GM12878 (cell line): ENCODE data around the gene IL16.
A peak's percentile ranks its signal among the peaks of the same experiment; 100 is the strongest.

Experiments used
- HDAC2 ChIP-seq: fragments of 200-600 bp; sonication (generic); IDR thresholded peaks from 2 replicates; pipeline ENCODE4 v1.6.1; 2017
- LARP7 ChIP-seq: fragments of 450-650 bp; IDR thresholded peaks from 2 replicates; pipeline ENCODE4 v1.6.1; 2017; ENCODE audit warnings: mild to moderate bottlenecking
- TF ChIP-seq, protein P1 (sequence below), 3 experiments: IDR thresholded peaks in 2 of 3; conservative IDR thresholded peaks in 1 of 3; 2 replicates each; pipeline ENCODE4 v1.5.1; 2011; ENCODE audit warnings: low read depth in 3 of 3, low read length in 3 of 3, mild to moderate bottlenecking in 3 of 3, control low read depth in 2 of 3, moderate library complexity in 2 of 3, inconsistent platforms in 1 of 3, mixed read lengths in 1 of 3; ENCODE audit not compliant: control insufficient read depth in 2 of 3, insufficient read depth in 1 of 3; ENCODE audit errors: extremely low read depth in 1 of 3
- TF ChIP-seq, protein P2 (sequence below): IDR thresholded peaks from 2 replicates; pipeline ENCODE4 v1.6.1; 2012; ENCODE audit warnings: low read length, inconsistent platforms

DNA sequence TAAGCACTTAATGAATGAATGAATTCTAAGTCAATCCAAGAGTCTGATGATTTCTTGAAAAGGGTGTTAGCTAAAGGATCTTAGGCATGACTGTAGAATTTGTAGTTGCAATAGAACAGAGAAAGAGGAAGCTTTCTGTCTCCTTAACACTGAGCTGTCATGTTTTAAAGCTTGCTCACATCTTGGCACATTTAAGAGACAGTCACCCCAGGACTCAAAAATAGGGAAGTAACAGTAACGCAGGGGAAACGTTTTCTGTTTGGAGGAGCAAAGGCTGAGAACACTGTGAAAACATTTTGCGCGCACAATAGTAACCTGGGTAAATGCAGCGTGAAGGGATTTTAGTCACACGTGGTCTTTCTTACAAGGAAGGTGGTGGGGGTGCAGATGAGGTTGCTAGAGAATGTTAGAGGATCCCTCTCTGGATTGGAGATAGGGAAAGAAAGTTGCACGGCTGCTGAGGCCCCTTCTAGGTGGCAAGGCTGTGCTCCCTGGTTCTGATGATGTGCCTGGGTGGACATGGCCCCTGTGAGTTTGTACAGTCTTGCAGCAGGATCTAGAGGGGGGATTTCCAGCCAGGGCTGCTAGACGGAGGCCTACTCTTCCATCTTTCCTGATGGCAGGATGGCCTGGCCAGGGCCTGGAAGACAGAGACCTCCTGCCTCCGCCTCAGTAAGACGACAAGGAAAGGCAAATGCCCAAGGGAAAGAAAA lies 115.2 kb downstream of the IL16 start:
- TF ChIP-seq HDAC2 (no peak), LARP7 (no peak)
- TF ChIP-seq, protein P1, sequence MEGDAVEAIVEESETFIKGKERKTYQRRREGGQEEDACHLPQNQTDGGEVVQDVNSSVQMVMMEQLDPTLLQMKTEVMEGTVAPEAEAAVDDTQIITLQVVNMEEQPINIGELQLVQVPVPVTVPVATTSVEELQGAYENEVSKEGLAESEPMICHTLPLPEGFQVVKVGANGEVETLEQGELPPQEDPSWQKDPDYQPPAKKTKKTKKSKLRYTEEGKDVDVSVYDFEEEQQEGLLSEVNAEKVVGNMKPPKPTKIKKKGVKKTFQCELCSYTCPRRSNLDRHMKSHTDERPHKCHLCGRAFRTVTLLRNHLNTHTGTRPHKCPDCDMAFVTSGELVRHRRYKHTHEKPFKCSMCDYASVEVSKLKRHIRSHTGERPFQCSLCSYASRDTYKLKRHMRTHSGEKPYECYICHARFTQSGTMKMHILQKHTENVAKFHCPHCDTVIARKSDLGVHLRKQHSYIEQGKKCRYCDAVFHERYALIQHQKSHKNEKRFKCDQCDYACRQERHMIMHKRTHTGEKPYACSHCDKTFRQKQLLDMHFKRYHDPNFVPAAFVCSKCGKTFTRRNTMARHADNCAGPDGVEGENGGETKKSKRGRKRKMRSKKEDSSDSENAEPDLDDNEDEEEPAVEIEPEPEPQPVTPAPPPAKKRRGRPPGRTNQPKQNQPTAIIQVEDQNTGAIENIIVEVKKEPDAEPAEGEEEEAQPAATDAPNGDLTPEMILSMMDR (IDR thresholded peaks at IDR 0.05 in 2 of 3, conservative IDR thresholded peaks at IDR 0.05 in 1 of 3; ENCODE audit: control insufficient read depth in 2 of 3, extremely low read depth in 1 of 3, insufficient read depth in 1 of 3, low read depth in 3 of 3, low read length in 3 of 3) = no peak
- TF ChIP-seq, protein P2, sequence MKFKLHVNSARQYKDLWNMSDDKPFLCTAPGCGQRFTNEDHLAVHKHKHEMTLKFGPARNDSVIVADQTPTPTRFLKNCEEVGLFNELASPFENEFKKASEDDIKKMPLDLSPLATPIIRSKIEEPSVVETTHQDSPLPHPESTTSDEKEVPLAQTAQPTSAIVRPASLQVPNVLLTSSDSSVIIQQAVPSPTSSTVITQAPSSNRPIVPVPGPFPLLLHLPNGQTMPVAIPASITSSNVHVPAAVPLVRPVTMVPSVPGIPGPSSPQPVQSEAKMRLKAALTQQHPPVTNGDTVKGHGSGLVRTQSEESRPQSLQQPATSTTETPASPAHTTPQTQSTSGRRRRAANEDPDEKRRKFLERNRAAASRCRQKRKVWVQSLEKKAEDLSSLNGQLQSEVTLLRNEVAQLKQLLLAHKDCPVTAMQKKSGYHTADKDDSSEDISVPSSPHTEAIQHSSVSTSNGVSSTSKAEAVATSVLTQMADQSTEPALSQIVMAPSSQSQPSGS = 0 out of 2 replicates have a peak, but pooled peaks have one; percentile 42
